Rectal smooth muscle tissue (tissue), 1 donor: ENCODE measurements around the gene KRT83.
"Not testable (repeated sequence)": the region's sequence is repeated elsewhere in the genome, so short reads cannot be mapped to it uniquely, and the experiment has no call there.

Source experiments
- H3K27ac ChIP-seq: one replicate; pipeline ENCODE4 v1.7.0; 2013; ENCODE audit warnings: low read depth, low read length, inconsistent platforms
- H3K27me3 ChIP-seq: one replicate; pipeline ENCODE4 v1.7.0; 2013; ENCODE audit warnings: low read length; ENCODE audit not compliant: control insufficient read depth, insufficient read depth
- H3K36me3 ChIP-seq: one replicate; pipeline ENCODE4 v1.7.0; 2013; ENCODE audit warnings: low read length; ENCODE audit not compliant: control insufficient read depth, insufficient read depth
- H3K4me1 ChIP-seq: one replicate; pipeline ENCODE4 v1.7.0; 2013; ENCODE audit warnings: low read length; ENCODE audit not compliant: control insufficient read depth, insufficient read depth
- H3K4me3 ChIP-seq: one replicate; pipeline ENCODE4 v1.7.0; 2013; ENCODE audit warnings: low read length
- H3K9ac ChIP-seq: one replicate; pipeline ENCODE4 v1.7.0; 2013; ENCODE audit warnings: low read length

KRT83 gene

GRCh38 chr12:52296572-52297215 lies 24.5 kb downstream of the KRT83 start:
- no peak overlapping the region for H3K4me3 ChIP-seq
- no peaks in the 10 kb centered on the region for H3K36me3 ChIP-seq
- H3K27ac ChIP-seq, result no peak overlapping the region
- no peak overlapping the region for H3K9ac ChIP-seq
- H3K4me1 ChIP-seq, result no peaks in the 10 kb centered on the region
- H3K27me3 ChIP-seq, result peaks cover 2% of the 10 kb centered on the region

- Histone ChIP-seq H3K4me3 (no peak overlapping the region), H3K27ac (no peak overlapping the region), H3K36me3 (no peaks in the 10 kb centered on the region), H3K9ac (no peak overlapping the region), H3K4me1 (no peaks in the 10 kb centered on the region), H3K27me3 (peaks cover 2% of the 10 kb centered on the region)
Measured at GRCh38 chr12:52295663-52296062, 25.5 kb downstream of the KRT83 start.

GRCh38 chr12:52294803-52295202 lies 26.4 kb downstream of the KRT83 start:
- no peak overlapping the region for H3K4me3 ChIP-seq
- H3K9ac ChIP-seq, result no peak overlapping the region
- H3K27me3 ChIP-seq, result peaks cover 2% of the 10 kb centered on the region
- H3K27ac ChIP-seq, result no peak overlapping the region
- no peaks in the 10 kb centered on the region for H3K4me1 ChIP-seq
- H3K36me3 ChIP-seq, result no peaks in the 10 kb centered on the region

- H3K27me3 ChIP-seq, result peaks cover 2% of the 10 kb centered on the region
- H3K9ac ChIP-seq, result no peak overlapping the region
- H3K36me3 ChIP-seq, result no peaks in the 10 kb centered on the region
- no peak overlapping the region for H3K27ac ChIP-seq
- H3K4me1 ChIP-seq, result no peaks in the 10 kb centered on the region
- no peak overlapping the region for H3K4me3 ChIP-seq
Measured at GRCh38 chr12:52293926-52294325, 27.3 kb downstream of the KRT83 start.

GRCh38 chr12:52291267-52291935 lies 29.8 kb downstream of the KRT83 start, which contains the start of gene KRT81:
Gene KRT81, minus strand, starts transcription at chr12:52291534. Its CDS starts 69 bp downstream, at chr12:52291465.
- no peak within 1 kb of the TSS for H3K4me3 ChIP-seq
- no peak within 1 kb of the TSS for H3K9ac ChIP-seq
- H3K36me3 ChIP-seq, result no peaks in the 10 kb centered on the region
- peaks cover 2% of the 10 kb centered on the region for H3K27me3 ChIP-seq
- no peak within 1 kb of the TSS for H3K27ac ChIP-seq
- H3K4me1 ChIP-seq, result no peaks in the 10 kb centered on the region

GRCh38 chr12:52290483-52291134 lies 30.6 kb downstream of the KRT83 start:
- H3K4me1 ChIP-seq, H3K27ac ChIP-seq, H3K27me3 ChIP-seq, H3K4me3 ChIP-seq, H3K36me3 ChIP-seq, H3K9ac ChIP-seq: not testable (repeated sequence)

- not testable (repeated sequence) for H3K4me3 ChIP-seq, H3K36me3 ChIP-seq, H3K27me3 ChIP-seq, H3K4me1 ChIP-seq, H3K27ac ChIP-seq, H3K9ac ChIP-seq
Measured at GRCh38 chr12:52287816-52288805, 33.1 kb downstream of the KRT83 start.

- H3K4me1 ChIP-seq, H3K27ac ChIP-seq, H3K9ac ChIP-seq, H3K4me3 ChIP-seq, H3K27me3 ChIP-seq, H3K36me3 ChIP-seq: not testable (repeated sequence)
Measured at GRCh38 chr12:52286857-52287785, 34.1 kb downstream of the KRT83 start.

- peaks cover 4% of the 10 kb centered on the region for H3K4me1 ChIP-seq
- H3K36me3 ChIP-seq, result no peaks in the 10 kb centered on the region
- H3K27me3 ChIP-seq, result no peaks in the 10 kb centered on the region
- no peak overlapping the region for H3K9ac ChIP-seq
- H3K4me3 ChIP-seq, result no peak overlapping the region
- H3K27ac ChIP-seq, result no peak overlapping the region
Measured at GRCh38 chr12:52285851-52286530, 35.2 kb downstream of the KRT83 start.

GRCh38 chr12:52285172-52285745 lies 35.9 kb downstream of the KRT83 start:
- Histone ChIP-seq H3K27me3 (no peaks in the 10 kb centered on the region), H3K4me3 (no peak overlapping the region), H3K9ac (no peak overlapping the region), H3K4me1 (peaks cover 11% of the 10 kb centered on the region), H3K36me3 (no peaks in the 10 kb centered on the region), H3K27ac (no peak overlapping the region)
